Lower leg skin (tissue), 3 donors: Measurements from ENCODE around the gene LHFPL2.

ENCODE experiments used
- POLR2A ChIP-seq, 2 donors: fragments of 450-650 bp; IDR thresholded peaks; one replicate each; pipeline ENCODE4 v1.6.1; 2016 to 2017; ENCODE audit warnings: antibody characterized with exemption in 2 of 2, mild to moderate bottlenecking in 1 of 2, moderate library complexity in 1 of 2
- TF ChIP-seq, protein P1 (sequence below), 3 donors: fragments of 450-650 bp; IDR thresholded peaks; one replicate each; pipeline ENCODE4 v1.5.1; 2016; ENCODE audit warnings: antibody characterized with exemption in 3 of 3, mild to moderate bottlenecking in 3 of 3, moderate library complexity in 2 of 3

DNA sequence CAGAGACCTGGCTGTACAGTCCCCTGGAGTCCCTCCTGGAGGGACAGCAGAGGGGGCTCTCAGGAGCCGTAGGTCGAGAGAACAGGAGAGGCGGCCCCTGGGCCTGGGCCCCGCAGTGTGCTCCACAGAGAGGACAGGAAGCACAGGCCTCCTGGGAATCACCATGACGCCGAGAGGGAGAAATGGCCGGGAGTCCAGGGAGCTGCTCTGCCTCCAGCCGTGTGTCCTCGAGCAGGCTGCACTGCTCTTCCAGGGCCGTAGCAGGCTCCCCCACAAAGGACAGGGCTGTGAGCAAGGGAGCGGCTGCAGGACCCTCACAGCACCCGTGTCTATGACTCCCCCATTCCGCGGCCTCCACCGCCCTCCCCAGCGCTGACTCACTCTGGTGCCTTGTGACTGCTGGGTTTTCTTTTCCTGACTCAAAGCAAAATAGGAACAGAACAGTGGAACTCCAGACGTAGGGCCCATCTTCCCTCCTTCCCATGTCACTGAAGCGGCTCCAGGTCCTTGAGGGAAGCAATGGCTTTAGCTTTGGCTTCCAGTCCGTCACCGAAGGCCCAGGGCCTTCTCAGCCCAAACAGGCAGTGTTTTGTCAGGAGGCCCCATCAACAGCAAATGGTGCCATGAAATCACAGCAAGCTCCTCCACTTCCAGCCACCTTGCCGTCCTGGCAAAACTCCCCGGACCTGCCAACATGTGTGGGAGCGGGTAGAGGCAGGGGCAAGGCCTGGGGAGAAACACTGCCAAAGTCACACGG, 114.2 kb downstream of the LHFPL2 start:
- TF ChIP-seq, protein P1, sequence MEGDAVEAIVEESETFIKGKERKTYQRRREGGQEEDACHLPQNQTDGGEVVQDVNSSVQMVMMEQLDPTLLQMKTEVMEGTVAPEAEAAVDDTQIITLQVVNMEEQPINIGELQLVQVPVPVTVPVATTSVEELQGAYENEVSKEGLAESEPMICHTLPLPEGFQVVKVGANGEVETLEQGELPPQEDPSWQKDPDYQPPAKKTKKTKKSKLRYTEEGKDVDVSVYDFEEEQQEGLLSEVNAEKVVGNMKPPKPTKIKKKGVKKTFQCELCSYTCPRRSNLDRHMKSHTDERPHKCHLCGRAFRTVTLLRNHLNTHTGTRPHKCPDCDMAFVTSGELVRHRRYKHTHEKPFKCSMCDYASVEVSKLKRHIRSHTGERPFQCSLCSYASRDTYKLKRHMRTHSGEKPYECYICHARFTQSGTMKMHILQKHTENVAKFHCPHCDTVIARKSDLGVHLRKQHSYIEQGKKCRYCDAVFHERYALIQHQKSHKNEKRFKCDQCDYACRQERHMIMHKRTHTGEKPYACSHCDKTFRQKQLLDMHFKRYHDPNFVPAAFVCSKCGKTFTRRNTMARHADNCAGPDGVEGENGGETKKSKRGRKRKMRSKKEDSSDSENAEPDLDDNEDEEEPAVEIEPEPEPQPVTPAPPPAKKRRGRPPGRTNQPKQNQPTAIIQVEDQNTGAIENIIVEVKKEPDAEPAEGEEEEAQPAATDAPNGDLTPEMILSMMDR (IDR thresholded peaks at IDR 0.05), result no peak
- TF ChIP-seq POLR2A (IDR thresholded peaks at IDR 0.05), result no peak
